Activated naive CD4-positive, alpha-beta T cell treated with Interleukin-2 at 50 U/mL for 16 hours (primary cell): ENCODE data around the gene DHX36.

ENCODE experiments used
- DNase-seq: peaks from one replicate; pipeline ENCODE4 v3.0.0-alpha.2; 2020

The DHX36 gene

GRCh38 chr3:154275965-154276364 lies 48.3 kb downstream of the DHX36 start:
- DNase-seq, result no peak

GRCh38 chr3:154275292-154275691 lies 49.0 kb downstream of the DHX36 start:
- no peak for DNase-seq

DNA sequence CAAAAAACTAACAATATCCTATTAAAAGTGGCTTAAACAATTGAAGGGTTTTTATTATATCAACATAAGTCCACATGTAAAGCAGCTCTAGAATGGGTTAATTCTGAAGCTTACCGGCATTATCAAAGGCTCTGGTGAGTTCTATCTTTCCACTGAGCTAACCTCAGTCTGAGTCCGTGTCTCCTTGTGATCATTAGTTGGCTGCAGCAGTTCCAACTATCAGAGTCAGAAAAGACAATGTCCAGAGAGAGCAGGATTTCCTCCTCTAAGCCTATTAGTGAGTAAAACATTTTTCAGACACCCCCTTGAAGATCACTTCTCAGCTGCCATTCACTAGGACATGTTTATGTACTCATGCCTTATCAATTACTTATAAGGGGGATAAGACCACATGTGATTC lies 49.9 kb downstream of the DHX36 start:
- DNase-seq, result no peak

DNA sequence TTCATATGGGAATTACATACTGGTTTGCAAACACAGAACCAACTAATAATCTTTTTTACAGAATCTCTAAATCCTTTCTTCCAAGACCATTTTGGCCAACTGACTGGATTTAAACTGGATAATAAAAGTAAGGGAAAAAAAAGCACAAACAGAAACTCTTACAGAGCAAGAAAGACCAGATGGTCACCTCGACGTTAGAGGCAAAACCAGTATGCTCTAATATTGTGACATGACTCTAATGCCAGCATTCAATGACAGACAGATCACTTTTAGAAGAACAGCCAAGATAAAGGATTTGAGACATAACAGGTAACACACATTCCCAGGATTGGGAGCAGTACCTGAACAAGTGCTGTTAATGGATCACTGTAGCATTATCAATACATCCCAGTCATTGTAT lies 50.9 kb downstream of the DHX36 start:
- DNase-seq, result no peak

DNA sequence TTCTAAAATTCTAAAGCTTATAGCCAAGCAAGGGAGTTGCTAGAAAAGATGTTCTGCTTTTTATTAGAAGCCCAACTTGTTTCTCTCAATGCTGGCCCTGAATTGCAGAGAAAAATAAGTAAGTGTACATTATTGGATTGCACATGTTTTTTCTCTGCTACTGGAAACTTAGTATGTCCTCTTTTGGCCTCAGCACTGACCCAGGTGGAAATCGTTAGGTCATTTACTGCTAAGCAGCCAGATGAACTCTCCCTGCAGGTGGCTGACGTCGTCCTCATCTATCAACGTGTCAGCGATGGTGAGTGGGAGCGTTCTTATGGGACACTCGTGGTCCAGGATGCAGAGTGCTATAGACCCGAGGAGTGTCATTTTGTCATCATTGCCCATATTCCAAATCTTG lies 69.8 kb downstream of the DHX36 start:
- no peak for DNase-seq

DNA sequence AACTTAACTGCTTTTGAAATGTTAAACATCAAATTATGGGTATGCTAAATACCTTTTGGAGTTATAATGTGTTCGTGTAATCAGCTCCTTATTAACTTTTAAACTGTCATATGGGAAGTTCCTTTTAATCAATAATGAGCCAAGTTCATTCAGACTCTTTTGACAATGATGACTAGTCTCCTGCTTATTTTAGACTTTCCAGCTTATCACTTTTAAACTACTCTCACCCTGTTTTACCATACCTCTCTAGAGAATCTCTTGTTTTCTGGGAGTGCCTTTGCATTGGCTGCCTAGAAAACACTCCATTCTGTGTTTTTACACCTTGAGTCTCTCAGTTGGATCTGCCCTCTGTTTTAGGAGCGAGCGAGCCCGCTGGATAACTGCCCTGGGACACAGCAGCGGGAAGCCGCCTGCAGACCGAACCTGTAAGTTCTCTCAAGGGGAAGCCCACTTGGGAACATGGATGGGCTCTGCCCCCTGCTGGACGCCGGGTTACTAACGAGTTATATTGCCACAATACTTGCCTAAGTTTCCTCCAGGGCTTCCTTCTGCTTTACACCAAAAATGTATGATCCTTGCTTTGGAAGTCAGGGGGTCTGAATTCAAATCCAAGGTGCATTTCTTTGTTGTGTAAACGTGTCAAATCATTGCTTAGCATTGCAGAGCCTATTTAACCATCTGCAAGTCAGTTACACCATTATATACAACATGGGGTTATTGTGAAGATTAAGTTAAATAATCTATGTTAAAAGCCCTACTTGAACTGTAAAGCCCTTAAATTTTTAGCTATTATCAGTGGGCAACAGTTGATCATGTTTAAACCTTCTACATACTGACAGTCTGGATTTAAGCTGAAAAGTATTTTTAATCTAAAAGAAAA lies 71.3 kb downstream of the DHX36 start:
- peak; percentile 73 for DNase-seq

GRCh38 chr3:154251610-154252009 lies 72.7 kb downstream of the DHX36 start:
- no peak for DNase-seq

DNA sequence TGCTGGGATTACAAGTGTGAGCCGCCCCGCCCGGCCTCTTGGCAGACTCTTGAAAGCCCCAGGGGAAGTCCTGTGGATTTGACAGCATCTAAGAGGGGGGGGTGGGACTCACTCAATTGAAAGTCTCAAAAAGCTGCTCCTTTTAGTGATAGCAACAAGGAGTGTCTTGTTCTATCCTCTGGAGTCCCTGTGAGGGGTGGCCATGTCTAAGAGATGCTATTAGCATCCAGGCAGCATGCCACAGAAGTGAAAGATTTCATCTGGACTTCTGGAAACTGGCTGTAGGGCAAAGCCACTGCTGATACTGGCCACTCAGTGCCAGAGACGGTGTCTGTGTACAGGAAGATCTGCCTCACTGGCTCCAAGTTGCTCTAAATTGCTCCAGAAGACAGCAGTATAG lies 74.0 kb downstream of the DHX36 start:
- no peak for DNase-seq

DNA sequence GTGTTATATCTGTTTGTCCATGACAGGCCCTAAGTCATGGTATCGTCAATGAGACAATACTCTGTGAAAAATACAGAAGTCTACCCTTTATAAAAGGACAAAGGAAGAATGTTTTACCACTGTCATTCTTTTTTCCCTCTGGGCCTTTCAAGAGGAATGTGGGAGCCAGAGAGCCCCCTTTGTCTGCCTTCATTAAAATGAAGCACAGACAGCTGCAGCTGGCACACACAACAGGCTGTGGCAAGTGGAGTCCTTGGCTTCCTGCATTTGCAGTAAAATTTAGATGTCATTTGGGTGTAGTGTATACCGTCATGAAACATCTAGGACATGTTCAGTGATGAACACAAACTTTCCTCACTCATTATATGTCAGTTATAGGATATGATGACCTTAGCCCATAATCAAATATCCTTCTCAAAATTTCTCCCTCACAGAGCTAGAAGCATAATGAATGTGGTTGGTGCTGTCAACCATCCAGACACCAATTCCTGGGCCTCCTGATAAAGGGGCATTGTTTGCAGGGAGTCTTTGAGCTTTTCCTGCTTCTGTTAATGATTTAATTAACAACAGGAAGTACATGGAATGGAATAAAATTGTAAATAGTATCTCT lies 76.4 kb downstream of the DHX36 start:
- DNase-seq, result no peak

GRCh38 chr3:154244644-154245043 lies 79.6 kb downstream of the DHX36 start:
- no peak for DNase-seq

GRCh38 chr3:154243353-154243752 lies 80.9 kb downstream of the DHX36 start:
- no peak for DNase-seq

DNA sequence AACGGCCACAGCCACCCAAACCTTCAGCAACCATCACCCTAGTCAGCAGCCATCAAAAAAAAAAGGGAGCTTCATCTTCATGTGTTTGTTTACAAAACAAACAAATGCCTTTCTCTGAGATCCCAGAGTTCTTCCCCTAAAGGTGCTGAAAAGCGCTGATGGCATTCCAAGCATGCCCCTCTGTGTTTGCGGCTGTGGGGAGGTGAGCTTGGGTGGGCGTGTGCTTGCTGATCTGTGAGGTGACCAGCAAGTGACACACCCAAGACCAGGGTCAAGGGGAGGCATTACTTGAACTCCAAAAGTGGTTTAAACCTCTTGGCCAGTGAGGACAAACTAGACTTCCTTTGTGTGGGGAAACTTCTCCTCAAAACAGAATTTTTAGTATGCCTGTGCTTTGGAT lies 81.5 kb downstream of the DHX36 start:
- no peak for DNase-seq

DNA sequence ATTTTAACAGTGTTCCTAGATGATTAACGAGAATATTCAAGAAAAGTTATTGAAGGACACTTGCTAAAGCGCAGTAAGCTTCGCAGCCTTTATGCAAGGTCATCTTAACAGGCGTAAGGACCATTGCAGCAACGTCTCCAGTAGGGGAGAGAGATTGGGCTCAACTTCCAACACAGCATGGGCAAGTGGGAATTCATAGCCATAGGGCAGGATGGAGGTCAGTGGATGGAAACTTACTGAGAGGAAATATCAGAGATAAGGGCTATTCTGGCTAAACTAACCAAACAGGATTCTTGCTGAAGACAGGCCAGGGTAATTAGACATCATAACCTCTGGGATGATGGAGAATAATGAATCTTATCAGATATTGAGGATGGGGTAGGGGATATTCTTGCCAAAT lies 82.8 kb downstream of the DHX36 start:
- no peak for DNase-seq

GRCh38 chr3:154240235-154240634 lies 84.1 kb downstream of the DHX36 start:
- no peak for DNase-seq

GRCh38 chr3:154236331-154236730 lies 88.0 kb downstream of the DHX36 start:
- DNase-seq, result no peak

- no peak for DNase-seq
Measured at GRCh38 chr3:154235330-154235729, 89.0 kb downstream of the DHX36 start.

DNA sequence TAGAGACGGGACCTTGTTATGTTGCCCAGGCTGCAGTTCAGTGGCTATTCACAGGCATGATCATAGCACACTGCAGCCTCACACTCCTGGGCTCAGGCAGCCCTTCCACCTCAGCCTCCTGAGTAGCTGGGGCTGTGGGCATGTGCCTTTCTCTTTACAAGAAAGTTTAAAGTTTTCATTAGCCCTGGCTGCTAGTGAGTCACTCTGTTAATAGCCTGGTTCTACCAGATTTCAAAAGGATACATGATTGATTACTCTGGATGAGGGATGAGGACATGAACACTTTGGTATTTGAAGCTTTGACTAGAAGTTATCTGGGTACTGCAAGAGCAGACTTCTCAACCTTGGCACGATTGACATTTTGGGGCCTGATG lies 95.1 kb downstream of the DHX36 start:
- no peak for DNase-seq

DNA sequence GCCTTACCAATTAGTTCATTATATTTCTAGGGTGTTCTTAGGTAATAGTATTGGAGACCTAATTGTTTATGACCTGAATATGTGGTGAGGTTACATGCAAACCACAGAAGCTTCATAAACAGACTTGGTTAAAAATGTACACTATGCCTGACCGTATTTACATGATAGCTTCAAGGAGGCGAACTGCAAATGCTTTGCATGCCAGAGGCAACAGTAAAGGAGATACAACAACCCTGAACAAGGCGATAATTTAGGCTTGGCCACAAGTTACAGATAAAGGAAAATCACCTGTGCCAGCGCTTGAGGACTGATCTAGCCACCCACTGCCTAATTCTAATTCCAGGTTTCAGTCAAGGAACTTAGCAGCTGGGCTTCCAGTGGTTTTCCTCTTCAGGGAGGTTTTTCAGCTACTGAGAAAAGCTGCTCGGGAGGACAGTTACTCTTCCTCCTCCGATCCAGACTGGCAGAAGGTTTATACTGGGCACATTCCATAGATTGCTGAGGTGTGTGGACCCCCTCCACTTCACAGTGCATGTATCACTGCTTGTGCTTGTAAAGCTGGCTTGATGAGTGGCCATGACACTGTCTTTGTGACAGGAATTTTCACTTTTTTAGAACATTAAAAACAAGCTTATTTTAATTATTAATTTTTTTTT lies 95.6 kb downstream of the DHX36 start:
- DNase-seq, result no peak

GRCh38 chr3:154227531-154227930 lies 96.8 kb downstream of the DHX36 start:
- no peak for DNase-seq

- no peak for DNase-seq
Measured at GRCh38 chr3:154225536-154225935, 98.8 kb downstream of the DHX36 start.

- no peak for DNase-seq
Measured at GRCh38 chr3:154224866-154225265, 99.4 kb downstream of the DHX36 start.

DNA sequence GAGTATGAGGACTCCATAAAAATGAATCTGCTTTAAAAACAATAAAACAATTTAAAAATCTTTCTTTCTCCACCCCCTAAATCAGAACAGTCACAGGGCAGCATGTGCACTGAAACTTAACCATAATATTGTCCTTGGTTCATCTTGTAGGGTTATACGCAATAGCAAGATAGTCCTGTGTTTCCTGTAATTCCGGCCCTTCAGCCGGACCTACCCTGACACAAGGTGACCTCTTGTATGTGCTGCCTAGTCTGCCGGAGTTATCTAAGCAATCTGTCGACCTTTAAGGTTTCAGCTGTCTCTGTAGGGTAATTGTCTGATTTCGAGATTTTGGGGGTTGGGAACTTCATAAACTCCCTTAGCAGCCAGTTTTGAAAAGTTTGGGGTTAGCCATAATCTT lies 99.9 kb downstream of the DHX36 start:
- DNase-seq, result no peak

GRCh38 chr3:154223519-154223918 lies 100.8 kb downstream of the DHX36 start:
- no peak for DNase-seq
